GM08714 (cell line): ENCODE measurements around the gene ARGLU1.

ENCODE experiments used
- H3K4me3 ChIP-seq: fragments of 200-500 bp; sonication (Bioruptor generic); 2 replicates; pipeline ENCODE4 v1.5.1; 2014; ENCODE audit warnings: mild to moderate bottlenecking, low read length, inconsistent platforms
- ZNF274 ChIP-seq: IDR thresholded peaks from 2 replicates; pipeline ENCODE4 v1.6.1; 2012; ENCODE audit warnings: mild to moderate bottlenecking, low read depth, low read length

ARGLU1 gene

DNA sequence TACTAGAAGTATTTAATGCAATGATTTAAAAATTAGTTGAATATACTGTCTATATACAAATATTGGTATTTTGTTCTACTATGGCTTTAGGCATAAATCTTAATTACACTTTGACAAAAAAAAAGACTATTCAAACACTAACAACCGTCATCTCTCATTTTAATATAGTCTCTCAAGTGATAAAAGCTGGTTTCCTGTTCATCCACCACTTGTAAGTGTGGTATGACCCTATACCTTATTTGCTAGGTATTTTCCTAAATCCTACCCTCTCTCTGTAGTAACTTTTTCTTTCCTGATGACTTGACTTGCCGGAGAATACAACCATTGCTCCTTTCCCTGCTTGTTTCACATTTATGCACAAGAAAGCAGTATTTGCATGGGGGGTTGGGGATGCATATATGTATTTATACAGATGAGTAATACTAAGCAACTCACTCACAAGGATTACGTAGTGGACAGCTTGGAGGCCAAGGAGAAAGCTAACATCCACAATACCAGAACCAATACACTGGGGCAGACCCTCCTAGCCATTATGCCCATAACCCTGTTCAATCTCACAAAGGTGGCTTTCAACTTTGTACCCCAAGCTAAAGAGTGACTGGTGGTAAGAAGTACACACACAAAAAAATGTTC lies 19.8 kb downstream of the ARGLU1 start:
- no peak overlapping the region for H3K4me3 ChIP-seq
- no peak for TF ChIP-seq ZNF274

GRCh38 chr13:106541826-106542225 lies 26.1 kb downstream of the ARGLU1 start:
- H3K4me3 ChIP-seq = no peak overlapping the region
- TF ChIP-seq ZNF274 = no peak

- no peak for TF ChIP-seq ZNF274
These were observed 27.3 kb downstream of the ARGLU1 start for GRCh38 chr13:106540613-106541012.

GRCh38 chr13:106537521-106537920 lies 30.4 kb downstream of the ARGLU1 start:
- H3K4me3 ChIP-seq = no peak overlapping the region
- no peak for TF ChIP-seq ZNF274

More at GRCh38 chr13:106540613-106541012, 27.3 kb downstream of the ARGLU1 start:
- H3K4me3 ChIP-seq = no peak overlapping the region

- TF ChIP-seq ZNF274 = no peak
- peak overlapping the region; percentile 47; the same call in 1 of the 2 replicates for H3K4me3 ChIP-seq
These were observed 31.5 kb downstream of the ARGLU1 start for GRCh38 chr13:106536244-106537034.

DNA sequence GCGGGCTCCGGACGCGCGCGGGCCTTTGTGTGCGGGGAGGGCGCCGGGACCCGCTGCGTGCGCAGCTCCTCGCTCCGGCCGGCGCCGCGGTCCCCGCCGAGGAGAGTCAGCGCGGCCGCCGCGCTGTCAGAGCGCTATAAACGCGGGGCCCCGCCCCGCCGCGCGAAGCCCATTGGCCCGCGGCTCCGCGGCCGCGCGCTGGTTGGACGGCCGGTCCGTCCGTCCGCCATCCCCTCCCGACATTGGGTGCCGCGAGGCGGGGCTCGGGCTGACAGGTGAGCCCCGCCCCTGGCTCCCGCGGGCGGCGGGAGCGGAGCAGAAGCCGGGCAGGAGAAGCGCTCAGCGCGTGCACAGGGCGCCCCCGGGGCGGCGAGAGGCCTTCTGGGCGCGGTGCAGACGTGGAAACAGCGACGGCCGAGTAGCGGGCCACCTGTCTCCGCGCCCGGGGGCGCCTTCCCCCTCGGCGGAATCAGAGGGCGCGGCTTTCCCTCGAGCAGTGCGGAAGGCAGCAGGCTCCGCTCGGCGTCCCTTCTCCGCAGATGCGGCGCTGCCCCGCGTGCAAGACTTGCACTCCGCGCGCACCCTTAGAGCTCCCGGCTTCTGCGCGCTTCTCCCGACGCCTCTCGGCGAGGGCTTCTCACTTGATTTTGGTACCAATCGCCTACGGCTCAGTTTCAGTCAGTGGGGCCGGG lies 32.2 kb downstream of the ARGLU1 start, which contains the start of gene EFNB2:
EFNB2 (minus strand) TSS at position 111 of the 692 bp plus-strand sequence. CDS start 698 bp downstream, outside the sequence.
- TF ChIP-seq ZNF274 = no peak
- H3K4me3 ChIP-seq = peak within 1 kb of the TSS; percentile 75

- no peak for TF ChIP-seq ZNF274
These were observed 33.0 kb downstream of the ARGLU1 start for GRCh38 chr13:106534639-106535551.

GRCh38 chr13:106533943-106534638 lies 33.8 kb downstream of the ARGLU1 start:
- no peak for TF ChIP-seq ZNF274
- H3K4me3 ChIP-seq = peak overlapping the region; percentile 75

More at GRCh38 chr13:106534639-106535551, 33.0 kb downstream of the ARGLU1 start:
- H3K4me3 ChIP-seq = peak overlapping the region; percentile 75

GRCh38 chr13:106533101-106533942 lies 34.6 kb downstream of the ARGLU1 start:
- TF ChIP-seq ZNF274 = no peak
- H3K4me3 ChIP-seq = peak overlapping the region; percentile 41

- TF ChIP-seq ZNF274 = no peak
These were observed 35.6 kb downstream of the ARGLU1 start for GRCh38 chr13:106532111-106532929.

GRCh38 chr13:106530980-106531481 lies 36.9 kb downstream of the ARGLU1 start:
- TF ChIP-seq ZNF274 = no peak
- H3K4me3 ChIP-seq = no peak overlapping the region

More at GRCh38 chr13:106532111-106532929, 35.6 kb downstream of the ARGLU1 start:
- H3K4me3 ChIP-seq = peak overlapping the region; percentile 30; the same call in 1 of the 2 replicates
